GM18499 (cell line): ENCODE results near the gene PSENEN.
A peak's percentile ranks its signal among the peaks of the same experiment; 100 is the strongest.
"Not testable (repeated sequence)": the region's sequence is repeated elsewhere in the genome, so short reads cannot be mapped to it uniquely, and the experiment has no call there.

Experiments
- ATAC-seq: cut with Tn5 transposase; IDR thresholded peaks from one replicate; pipeline ENCODE4 v1.9.1; 2021; ENCODE audit warnings: moderate number of reproducible peaks; ENCODE audit not compliant: insufficient read depth, unreplicated experiment

PSENEN gene

GRCh38 chr19:35766571-35767104 is 21.2 kb downstream of the PSENEN start:
- no peak for ATAC-seq

DNA sequence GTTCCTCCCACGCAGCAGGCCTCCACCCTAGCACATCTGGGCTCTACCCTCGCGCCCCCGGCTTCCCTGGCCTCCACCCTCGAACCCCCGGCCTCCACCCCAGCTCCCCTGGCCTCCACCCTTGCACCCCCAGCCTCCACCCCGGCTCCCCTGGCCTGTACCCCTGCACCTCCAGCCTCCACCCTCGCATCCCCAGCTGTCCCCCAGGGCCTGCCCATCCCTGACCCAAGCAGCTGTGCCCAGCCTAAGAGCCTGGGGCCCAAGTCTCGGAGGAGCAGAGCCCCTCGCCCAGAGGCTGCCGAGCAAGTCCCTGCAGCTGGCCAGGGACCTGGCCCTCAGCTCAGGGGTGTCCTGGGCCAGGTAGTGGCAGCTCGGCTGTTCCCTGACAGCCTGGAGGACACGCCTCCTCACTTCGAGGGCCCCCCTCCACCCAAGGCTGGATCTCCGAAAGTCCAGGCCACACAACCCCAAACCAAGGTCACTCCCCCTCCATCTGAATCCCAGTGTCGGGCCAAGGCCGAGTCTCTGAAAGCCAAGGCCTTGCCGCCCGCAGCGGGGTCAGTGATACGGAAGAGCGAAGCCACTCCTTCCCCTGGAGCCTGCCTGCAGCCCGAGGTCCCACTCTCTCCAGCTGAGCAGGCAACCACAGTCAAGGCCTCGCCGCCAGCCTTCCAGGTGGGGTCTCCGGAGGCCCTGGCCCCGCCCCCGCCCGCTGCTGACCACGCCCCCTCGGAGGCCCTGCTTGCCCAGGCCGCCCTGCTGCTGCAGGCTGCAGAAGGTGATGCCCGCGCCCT is 22.0 kb downstream of the PSENEN start:
- ATAC-seq: no peak

GRCh38 chr19:35768082-35768421 is 22.6 kb downstream of the PSENEN start:
- ATAC-seq: no peak

GRCh38 chr19:35772362-35772761 is 26.9 kb downstream of the PSENEN start:
- ATAC-seq: not testable (repeated sequence)

DNA sequence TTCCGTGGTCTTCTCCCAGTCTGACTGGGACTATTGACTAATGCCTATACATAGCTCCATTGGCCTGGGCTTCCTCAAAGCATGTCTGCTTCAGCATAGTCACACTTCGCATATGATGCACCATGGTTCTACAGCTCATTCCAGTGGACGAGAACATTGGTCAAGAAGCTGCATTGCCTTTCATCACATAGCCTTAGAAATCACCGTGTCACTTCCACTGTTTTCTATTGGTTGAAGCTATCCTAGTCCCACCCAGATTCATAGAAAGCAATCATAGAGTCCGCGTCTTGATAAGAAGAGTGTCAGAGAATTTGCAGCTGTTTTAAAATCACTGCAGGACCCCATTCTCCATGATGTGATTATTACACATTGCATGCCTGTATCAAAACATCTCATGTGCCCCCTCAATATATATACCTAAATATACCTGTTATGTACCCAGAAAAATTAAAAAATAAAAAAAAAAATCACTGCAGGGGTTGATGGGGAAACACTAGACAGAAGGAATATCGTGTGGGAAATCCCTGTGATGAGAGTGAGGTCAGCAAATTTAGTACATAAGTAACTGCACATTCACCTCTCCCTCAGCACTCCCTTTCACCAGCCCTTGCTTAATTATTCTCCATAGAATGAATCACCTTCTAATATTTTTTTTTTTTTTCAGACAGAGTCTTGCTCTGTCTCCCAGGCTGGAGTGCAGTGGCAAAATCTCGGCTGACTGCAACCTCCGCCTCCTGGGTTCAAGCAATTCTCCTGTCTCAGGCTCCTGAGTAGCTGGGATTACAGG is 27.8 kb downstream of the PSENEN start:
- no peak for ATAC-seq

DNA sequence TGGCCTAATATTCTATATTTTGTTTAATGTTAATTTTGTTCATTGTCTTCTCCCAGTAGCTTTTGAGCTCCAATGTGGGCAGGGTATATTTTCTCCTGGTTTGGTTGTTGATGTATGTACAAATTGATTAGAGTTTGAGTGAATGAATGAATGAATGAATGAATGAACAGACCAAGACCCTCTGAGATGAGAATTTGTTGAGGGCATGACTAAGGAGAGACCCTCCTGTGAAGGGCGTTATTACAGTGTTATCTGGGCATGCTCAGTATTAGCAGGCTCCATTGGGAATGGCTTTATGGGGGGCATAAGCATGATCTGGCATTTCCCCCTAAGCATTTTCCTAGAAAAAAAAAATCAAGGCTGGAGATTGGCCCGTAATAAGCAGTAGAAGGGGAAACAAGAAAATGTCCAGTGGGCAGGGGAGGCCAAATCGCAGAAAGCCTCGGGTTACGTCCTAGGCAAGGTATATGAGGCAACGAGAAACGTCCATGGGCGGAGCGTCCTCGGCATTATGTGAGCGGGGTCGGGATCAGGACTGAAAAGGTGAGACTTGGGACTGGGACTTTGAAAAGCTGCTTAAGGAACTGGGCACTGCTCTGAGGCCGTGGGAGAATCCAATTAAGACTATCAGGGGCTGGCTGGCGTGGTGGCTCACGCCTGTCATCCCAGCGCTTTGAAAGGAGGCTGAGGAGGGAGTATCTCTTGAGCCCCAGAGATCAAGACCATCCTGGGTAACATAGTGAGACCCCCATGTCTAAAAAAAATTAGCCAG is 29.0 kb downstream of the PSENEN start:
- ATAC-seq: no peak

GRCh38 chr19:35775046-35775297 is 29.5 kb downstream of the PSENEN start:
- no peak for ATAC-seq

DNA sequence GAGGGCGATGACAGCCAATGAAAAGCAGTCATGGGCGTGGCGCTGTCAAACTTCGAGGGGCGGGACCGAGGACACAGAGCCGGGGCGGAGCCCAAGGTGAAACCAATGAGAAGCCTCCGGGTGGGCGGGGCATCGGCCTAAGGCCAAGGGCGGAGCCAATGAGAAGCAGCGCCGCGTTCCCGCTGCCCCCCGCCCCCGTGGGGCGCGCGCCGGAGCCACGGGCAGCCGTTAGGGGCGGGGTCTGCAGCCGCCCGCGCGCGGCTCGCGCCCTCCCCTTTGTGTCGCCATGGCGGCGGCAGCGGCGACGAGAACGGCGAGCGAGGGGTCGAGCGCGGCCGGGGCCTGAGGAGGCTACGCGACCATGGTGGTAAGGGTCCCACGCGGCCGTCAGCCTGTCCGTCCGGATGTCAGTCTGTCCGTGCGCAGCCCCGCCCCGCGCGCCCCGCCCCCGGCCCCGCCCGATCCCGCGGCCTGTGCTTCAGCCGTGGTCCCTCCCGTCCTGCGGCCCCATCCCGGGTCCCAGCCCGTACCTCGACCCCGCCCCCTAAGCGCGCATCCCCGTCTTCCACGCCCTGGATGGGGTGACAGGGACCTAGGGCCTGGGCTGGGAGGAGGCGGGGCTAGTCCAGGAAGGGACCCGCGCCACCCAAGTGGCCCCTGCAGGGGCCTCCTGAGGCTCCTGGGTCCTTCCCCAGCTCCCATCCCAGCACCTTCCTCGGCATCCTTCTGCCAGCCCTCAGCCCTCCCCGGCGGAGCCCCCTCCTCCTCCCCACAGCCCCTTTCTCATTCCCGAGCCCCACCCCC is 30.0 kb downstream of the PSENEN start, which contains the start of gene ARHGAP33:
Gene ARHGAP33, plus strand, starts transcription at position 267 of the 804 bp plus-strand sequence. Its CDS starts 95 bp downstream, at position 362.
- peak; percentile 86 for ATAC-seq

DNA sequence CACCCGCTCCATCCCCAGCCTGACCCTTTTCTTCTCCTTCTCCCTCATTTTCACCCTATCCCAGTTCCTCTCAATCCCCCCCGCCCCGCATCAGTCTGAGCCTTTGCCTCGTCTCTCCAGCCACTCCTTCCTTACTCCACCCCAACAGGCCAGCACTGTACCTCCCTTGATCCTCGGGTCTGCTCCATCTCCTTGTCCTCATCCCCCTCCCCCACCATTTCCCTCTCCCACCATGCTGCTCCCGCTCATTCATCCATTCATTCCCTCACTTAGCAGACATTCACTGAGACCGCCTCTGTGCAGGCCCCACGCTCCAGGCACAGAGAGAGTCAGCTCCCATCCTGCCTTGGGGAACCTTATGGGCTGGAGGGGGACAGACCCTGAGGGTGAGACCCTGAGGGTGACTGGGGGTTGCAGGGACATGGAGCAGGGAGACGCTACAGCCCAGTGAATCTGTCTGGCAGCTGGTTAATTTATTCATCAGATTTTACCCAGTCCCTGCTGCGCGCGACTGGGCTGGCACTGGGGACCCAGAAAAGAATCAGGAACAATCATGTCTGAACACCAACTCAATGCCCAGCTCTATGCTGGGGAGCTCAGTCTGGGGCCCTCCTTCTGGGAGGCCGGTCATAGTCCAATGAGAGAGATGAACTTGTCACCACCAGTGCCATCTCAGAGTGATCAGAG is 30.8 kb downstream of the PSENEN start:
- ATAC-seq: no peak

GRCh38 chr19:35777086-35777841 is 31.8 kb downstream of the PSENEN start:
- ATAC-seq: no peak

- no peak for ATAC-seq
Observed at GRCh38 chr19:35777961-35778360, 32.5 kb downstream of the PSENEN start.

- ATAC-seq: no peak
Observed at GRCh38 chr19:35779033-35779432, 33.6 kb downstream of the PSENEN start.

- ATAC-seq: no peak
Observed at GRCh38 chr19:35780058-35780457, 34.6 kb downstream of the PSENEN start.

DNA sequence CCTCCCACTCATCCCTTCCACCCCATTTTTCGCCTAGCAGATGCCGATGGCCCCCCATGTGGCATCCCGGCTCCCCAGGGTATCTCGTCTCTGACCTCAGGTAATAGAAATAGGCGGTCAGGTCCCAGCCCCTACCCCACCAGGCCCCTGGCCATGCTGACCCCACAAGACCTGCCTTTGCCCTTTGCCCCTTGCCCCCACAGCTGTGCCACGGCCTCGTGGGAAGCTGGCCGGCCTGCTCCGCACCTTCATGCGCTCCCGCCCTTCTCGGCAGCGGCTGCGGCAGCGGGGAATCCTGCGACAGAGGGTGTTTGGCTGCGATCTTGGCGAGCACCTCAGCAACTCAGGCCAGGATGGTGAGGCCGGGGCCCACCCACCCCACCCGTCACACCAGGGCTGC is 35.3 kb downstream of the PSENEN start:
- ATAC-seq: no peak

GRCh38 chr19:35781650-35782049 is 36.2 kb downstream of the PSENEN start:
- no peak for ATAC-seq

DNA sequence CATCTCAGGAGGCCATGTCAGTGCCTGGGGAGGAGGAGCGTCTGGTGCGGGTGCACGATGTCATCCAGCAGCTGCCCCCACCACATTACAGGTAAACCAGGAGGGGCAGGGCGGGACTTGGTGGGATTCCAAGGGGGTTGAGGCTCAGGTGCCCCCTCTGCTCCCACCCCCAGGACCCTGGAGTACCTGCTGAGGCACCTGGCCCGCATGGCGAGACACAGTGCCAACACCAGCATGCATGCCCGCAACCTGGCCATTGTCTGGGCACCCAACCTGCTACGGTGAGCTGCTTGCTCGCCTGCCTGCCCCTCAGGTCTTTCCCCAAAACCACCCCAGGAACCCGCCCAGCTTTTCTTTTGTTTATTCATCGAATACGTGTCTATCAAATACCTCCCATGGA is 37.1 kb downstream of the PSENEN start:
- no peak for ATAC-seq

- ATAC-seq: no peak
Observed at GRCh38 chr19:35783469-35784434, 38.3 kb downstream of the PSENEN start.
